ENCODE results near the gene UNC45A.
A peak's percentile ranks its signal among the peaks of the same experiment; 100 is the strongest.

The UNC45A gene

GRCh38 chr15:90949979-90950675 is 15.0 kb downstream of the UNC45A start:
- Histone ChIP-seq H3K9ac (ENCODE audit: low read length) (no peak overlapping the region), H3K4me1 (ENCODE audit: control insufficient read depth, insufficient read depth, low read length) (no peaks in the 10 kb centered on the region), H3K4me3 (ENCODE audit: low read depth, low read length) (no peak overlapping the region), H3K27ac (ENCODE audit: low read depth, low read length) (peak overlapping the region; percentile 25; the same call in 1 of the 2 replicates), H3K9me3 (ENCODE audit: control insufficient read depth, insufficient read depth, low read depth, low read length) (no peaks in the 10 kb centered on the region), H3K27me3 (ENCODE audit: control insufficient read depth, insufficient read depth, low read length) (no peaks in the 10 kb centered on the region), H3K36me3 (ENCODE audit: control insufficient read depth, insufficient read depth, low read length) (peaks cover 77% of the 10 kb centered on the region)

- Histone ChIP-seq H3K9me3 (ENCODE audit: control insufficient read depth, insufficient read depth, low read depth, low read length) (no peaks in the 10 kb centered on the region), H3K4me1 (ENCODE audit: control insufficient read depth, insufficient read depth, low read length) (no peaks in the 10 kb centered on the region), H3K36me3 (ENCODE audit: control insufficient read depth, insufficient read depth, low read length) (peaks cover 76% of the 10 kb centered on the region), H3K4me3 (ENCODE audit: low read depth, low read length) (no peak overlapping the region), H3K27me3 (ENCODE audit: control insufficient read depth, insufficient read depth, low read length) (no peaks in the 10 kb centered on the region), H3K27ac (ENCODE audit: low read depth, low read length) (no peak overlapping the region), H3K9ac (ENCODE audit: low read length) (no peak overlapping the region)
Measured at GRCh38 chr15:90950676-90951075, 15.6 kb downstream of the UNC45A start.

DNA sequence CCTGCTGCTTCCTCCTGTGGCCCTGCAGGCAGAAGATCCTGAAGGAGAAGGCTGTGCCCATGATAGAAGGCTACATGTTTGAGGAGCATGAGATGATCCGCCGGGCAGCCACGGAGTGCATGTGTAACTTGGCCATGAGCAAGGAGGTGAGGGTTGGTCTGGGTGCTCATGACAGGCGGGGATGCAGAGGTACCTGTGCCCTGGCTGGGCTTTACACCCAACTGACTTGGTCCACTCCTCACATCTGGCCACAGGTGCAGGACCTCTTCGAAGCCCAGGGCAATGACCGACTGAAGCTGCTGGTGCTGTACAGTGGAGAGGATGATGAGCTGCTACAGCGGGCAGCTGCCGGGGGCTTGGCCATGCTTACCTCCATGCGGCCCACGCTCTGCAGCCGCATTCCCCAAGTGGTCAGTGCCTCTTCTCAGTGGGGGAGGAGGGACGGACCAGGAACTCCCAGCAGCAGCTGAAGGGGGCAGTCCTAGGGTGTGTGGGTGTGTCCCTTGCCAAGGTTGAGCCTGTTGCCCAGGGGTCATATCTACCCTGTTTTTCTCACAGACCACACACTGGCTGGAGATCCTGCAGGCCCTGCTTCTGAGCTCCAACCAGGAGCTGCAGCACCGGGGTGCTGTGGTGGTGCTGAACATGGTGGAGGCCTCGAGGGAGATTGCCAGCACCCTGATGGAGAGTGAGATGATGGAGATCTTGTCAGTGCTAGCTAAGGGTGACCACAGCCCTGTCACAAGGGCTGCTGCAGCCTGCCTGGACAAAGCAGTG is 18.0 kb downstream of the UNC45A start:
- Histone ChIP-seq H3K36me3 (ENCODE audit: control insufficient read depth, insufficient read depth, low read length) (peaks cover 56% of the 10 kb centered on the region), H3K4me1 (ENCODE audit: control insufficient read depth, insufficient read depth, low read length) (peaks cover 14% of the 10 kb centered on the region), H3K9ac (ENCODE audit: low read length) (no peak overlapping the region), H3K27me3 (ENCODE audit: control insufficient read depth, insufficient read depth, low read length) (peaks cover 6% of the 10 kb centered on the region; the same call in 1 of the 2 replicates), H3K9me3 (ENCODE audit: control insufficient read depth, insufficient read depth, low read depth, low read length) (no peaks in the 10 kb centered on the region), H3K27ac (ENCODE audit: low read depth, low read length) (no peak overlapping the region), H3K4me3 (ENCODE audit: low read depth, low read length) (no peak overlapping the region)

- no peaks in the 10 kb centered on the region for H3K9me3 ChIP-seq (ENCODE audit: control insufficient read depth, insufficient read depth, low read depth, low read length)
- H3K27ac ChIP-seq (ENCODE audit: low read depth, low read length) = no peak overlapping the region
- H3K4me1 ChIP-seq (ENCODE audit: control insufficient read depth, insufficient read depth, low read length) = peaks cover 14% of the 10 kb centered on the region
- peaks cover 48% of the 10 kb centered on the region for H3K36me3 ChIP-seq (ENCODE audit: control insufficient read depth, insufficient read depth, low read length)
- H3K27me3 ChIP-seq (ENCODE audit: control insufficient read depth, insufficient read depth, low read length) = peaks cover 6% of the 10 kb centered on the region; the same call in 1 of the 2 replicates
- peak overlapping the region; percentile 78; the same call in 1 of the 2 replicates for H3K4me3 ChIP-seq (ENCODE audit: low read depth, low read length)
- H3K9ac ChIP-seq (ENCODE audit: low read length) = no peak overlapping the region
Measured at GRCh38 chr15:90953947-90954711, 19.0 kb downstream of the UNC45A start.

GRCh38 chr15:90954712-90955623 is 19.9 kb downstream of the UNC45A start, which contains the start of gene RCCD1:
Gene RCCD1 (plus strand): TSS chr15:90954884. CDS start chr15:90956735, 1,851 bp downstream.
- no peaks in the 10 kb centered on the region for H3K9me3 ChIP-seq (ENCODE audit: control insufficient read depth, insufficient read depth, low read depth, low read length)
- H3K4me1 ChIP-seq (ENCODE audit: control insufficient read depth, insufficient read depth, low read length) = peaks cover 14% of the 10 kb centered on the region
- peak within 1 kb of the TSS; percentile 93 for H3K9ac ChIP-seq (ENCODE audit: low read length)
- H3K27me3 ChIP-seq (ENCODE audit: control insufficient read depth, insufficient read depth, low read length) = peaks cover 6% of the 10 kb centered on the region; the same call in 1 of the 2 replicates
- H3K36me3 ChIP-seq (ENCODE audit: control insufficient read depth, insufficient read depth, low read length) = peaks cover 42% of the 10 kb centered on the region
- peak within 1 kb of the TSS; percentile 97 for H3K27ac ChIP-seq (ENCODE audit: low read depth, low read length)
- H3K4me3 ChIP-seq (ENCODE audit: low read depth, low read length) = peak within 1 kb of the TSS; percentile 78

- H3K9ac ChIP-seq (ENCODE audit: low read length) = peak overlapping the region; percentile 93
- H3K36me3 ChIP-seq (ENCODE audit: control insufficient read depth, insufficient read depth, low read length) = peaks cover 41% of the 10 kb centered on the region
- H3K27ac ChIP-seq (ENCODE audit: low read depth, low read length) = peak overlapping the region; percentile 97; the same call in 1 of the 2 replicates
Measured at GRCh38 chr15:90955624-90956273, 20.7 kb downstream of the UNC45A start.

GRCh38 chr15:90956274-90957030 is 21.4 kb downstream of the UNC45A start:
- Histone ChIP-seq H3K36me3 (ENCODE audit: control insufficient read depth, insufficient read depth, low read length) (peaks cover 41% of the 10 kb centered on the region), H3K4me1 (ENCODE audit: control insufficient read depth, insufficient read depth, low read length) (peaks cover 14% of the 10 kb centered on the region), H3K9me3 (ENCODE audit: control insufficient read depth, insufficient read depth, low read depth, low read length) (no peaks in the 10 kb centered on the region), H3K27me3 (ENCODE audit: control insufficient read depth, insufficient read depth, low read length) (peaks cover 6% of the 10 kb centered on the region; the same call in 1 of the 2 replicates), H3K4me3 (ENCODE audit: low read depth, low read length) (peak overlapping the region; percentile 78), H3K9ac (ENCODE audit: low read length) (peak overlapping the region; percentile 72), H3K27ac (ENCODE audit: low read depth, low read length) (no peak overlapping the region)

More at GRCh38 chr15:90955624-90956273, 20.7 kb downstream of the UNC45A start:
- H3K9me3 ChIP-seq (ENCODE audit: control insufficient read depth, insufficient read depth, low read depth, low read length) = no peaks in the 10 kb centered on the region
- peak overlapping the region; percentile 78 for H3K4me3 ChIP-seq (ENCODE audit: low read depth, low read length)
- peaks cover 6% of the 10 kb centered on the region; the same call in 1 of the 2 replicates for H3K27me3 ChIP-seq (ENCODE audit: control insufficient read depth, insufficient read depth, low read length)
- peaks cover 14% of the 10 kb centered on the region for H3K4me1 ChIP-seq (ENCODE audit: control insufficient read depth, insufficient read depth, low read length)

- H3K36me3 ChIP-seq (ENCODE audit: control insufficient read depth, insufficient read depth, low read length) = peaks cover 42% of the 10 kb centered on the region
- peaks cover 6% of the 10 kb centered on the region; the same call in 1 of the 2 replicates for H3K27me3 ChIP-seq (ENCODE audit: control insufficient read depth, insufficient read depth, low read length)
- peak overlapping the region; percentile 78 for H3K4me3 ChIP-seq (ENCODE audit: low read depth, low read length)
- no peak overlapping the region for H3K27ac ChIP-seq (ENCODE audit: low read depth, low read length)
- peak overlapping the region; percentile 72 for H3K9ac ChIP-seq (ENCODE audit: low read length)
- H3K9me3 ChIP-seq (ENCODE audit: control insufficient read depth, insufficient read depth, low read depth, low read length) = no peaks in the 10 kb centered on the region
- H3K4me1 ChIP-seq (ENCODE audit: control insufficient read depth, insufficient read depth, low read length) = peaks cover 14% of the 10 kb centered on the region
Measured at GRCh38 chr15:90957031-90957790, 22.1 kb downstream of the UNC45A start.

DNA sequence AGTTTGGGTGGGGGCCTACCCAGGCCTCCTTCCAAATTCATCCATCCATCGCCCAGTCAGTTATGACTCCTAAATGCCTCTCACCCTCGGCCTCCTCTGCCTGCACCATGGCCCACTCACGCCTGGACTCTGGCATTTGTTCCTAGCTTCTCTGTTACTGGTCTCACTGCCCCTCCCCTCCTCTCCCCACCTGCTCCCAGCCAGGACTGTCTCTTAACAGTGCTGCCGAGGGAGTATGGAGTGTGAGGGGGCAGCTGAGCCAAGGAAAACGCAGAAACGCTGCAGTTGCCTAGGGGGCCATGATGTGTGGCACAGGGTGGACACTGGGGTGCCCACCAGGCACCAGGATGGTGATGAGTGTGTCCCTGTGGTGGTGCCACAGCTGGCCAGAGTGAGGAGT is 22.7 kb downstream of the UNC45A start:
- Histone ChIP-seq H3K27ac (ENCODE audit: low read depth, low read length) (no peak overlapping the region), H3K36me3 (ENCODE audit: control insufficient read depth, insufficient read depth, low read length) (peaks cover 44% of the 10 kb centered on the region), H3K9ac (ENCODE audit: low read length) (peak overlapping the region; percentile 72), H3K9me3 (ENCODE audit: control insufficient read depth, insufficient read depth, low read depth, low read length) (no peaks in the 10 kb centered on the region), H3K4me3 (ENCODE audit: low read depth, low read length) (peak overlapping the region; percentile 78), H3K4me1 (ENCODE audit: control insufficient read depth, insufficient read depth, low read length) (peaks cover 14% of the 10 kb centered on the region), H3K27me3 (ENCODE audit: control insufficient read depth, insufficient read depth, low read length) (peaks cover 6% of the 10 kb centered on the region; the same call in 1 of the 2 replicates)

Data from HUES6 (cell line).